HG03457 (cell line): ENCODE results near the gene SLC43A2.
"Not testable (repeated sequence)": the region's sequence is repeated elsewhere in the genome, so short reads cannot be mapped to it uniquely, and the experiment has no call there.

Experiments
- ATAC-seq: cut with Tn5 transposase; IDR thresholded peaks from one replicate; pipeline ENCODE4 v1.9.1; 2021; ENCODE audit warnings: moderate number of reproducible peaks; ENCODE audit not compliant: unreplicated experiment

Gene SLC43A2

DNA sequence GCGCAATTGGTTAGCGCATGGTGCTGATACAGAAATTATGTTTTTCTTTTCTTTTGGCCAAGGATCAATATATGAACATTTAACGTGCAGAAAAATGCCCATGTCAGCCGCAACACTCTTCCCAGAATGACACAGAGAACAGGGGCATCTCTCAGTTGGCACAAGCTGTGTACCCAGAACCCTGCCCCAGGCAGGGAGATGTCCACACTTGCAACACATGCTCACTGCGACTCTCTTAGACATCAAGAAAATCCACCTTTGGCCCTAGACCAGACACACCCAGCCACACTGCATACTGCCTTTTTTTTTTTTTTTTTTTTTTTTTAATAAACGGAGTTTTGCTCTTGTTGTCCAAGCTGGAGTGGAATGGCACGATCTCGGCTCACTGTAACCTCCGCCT is 83.0 kb downstream of the SLC43A2 start:
- ATAC-seq = no peak

DNA sequence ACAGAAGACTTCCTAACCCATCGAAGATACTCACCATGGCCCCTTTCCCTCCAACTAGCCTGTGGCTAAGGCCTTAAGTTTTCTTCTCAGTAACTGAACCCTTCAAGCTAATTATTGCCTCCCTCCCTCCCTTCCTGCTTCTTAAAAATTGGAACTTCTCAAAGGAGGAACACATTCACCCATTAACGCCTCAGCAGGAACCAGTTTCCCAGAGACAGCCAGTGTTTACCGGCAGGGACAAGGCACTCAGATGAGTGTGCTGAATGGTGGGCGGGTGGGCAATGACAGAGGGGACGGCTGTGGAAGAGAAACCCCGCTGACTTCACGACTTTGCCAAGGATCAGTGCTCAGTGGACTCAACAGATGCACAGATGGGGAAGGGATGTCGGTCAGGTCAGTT is 86.3 kb downstream of the SLC43A2 start:
- ATAC-seq = no peak

DNA sequence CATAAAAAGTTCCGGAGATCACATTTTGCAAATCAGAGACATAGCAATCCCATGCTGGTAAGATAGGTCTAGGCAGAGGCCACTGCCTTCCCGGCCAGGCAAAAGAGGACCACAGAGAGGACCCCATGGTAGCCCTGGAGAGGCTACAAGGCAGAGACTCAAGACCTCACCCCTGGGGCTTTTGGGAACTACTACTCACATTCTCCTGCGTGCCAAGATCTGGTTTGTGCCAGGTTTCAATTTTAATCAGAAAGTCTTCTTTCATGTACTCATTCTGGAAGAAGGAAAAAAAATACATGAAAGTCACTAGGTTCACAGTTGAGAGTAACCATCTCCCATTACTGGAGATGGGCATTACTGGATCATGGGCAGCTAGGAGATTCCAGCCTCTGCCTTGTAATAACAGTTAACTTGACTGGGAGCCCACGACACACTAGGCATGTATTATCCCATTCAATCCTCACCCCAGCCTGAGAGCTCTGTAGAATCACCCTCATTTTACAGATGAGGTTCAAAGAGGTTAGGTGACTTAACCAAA is 87.2 kb downstream of the SLC43A2 start:
- ATAC-seq = no peak

DNA sequence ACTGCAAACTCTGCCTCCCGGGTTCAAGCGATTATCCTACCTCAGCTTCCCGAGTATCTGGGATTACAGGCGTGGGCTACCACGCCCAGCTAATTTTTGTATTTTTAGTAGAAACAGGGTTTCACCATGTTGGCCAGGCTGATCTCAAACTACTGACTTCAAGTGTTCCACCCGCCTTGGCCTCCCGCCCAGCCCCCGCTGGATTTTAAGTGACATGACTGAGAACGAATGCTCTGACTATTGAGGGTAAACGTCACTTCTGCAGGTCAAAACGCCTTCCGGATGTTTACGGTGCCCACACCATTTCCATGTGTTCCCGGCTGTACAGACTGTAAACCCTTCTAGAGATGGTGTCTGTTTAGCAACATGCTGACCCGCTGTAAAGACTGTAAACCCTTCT is 88.8 kb downstream of the SLC43A2 start:
- ATAC-seq = no peak

DNA sequence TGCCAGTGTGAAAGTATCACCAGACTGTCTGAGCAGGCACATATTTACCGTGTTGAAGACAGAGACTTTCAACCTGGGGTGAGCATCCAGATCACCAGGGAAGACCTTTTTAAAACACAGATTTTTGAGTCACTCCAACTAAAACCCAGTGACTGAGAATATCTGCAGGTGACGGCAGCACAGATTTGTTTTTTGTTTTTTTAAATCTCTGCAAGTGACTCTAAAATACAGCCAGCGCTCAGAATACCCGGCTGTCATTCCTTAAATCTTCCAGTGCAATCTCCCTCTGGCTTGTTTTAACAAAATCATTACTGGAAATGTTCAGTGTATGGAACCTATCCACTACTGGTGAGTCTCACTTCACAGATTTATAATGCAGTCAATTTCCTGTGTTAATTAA is 92.9 kb downstream of the SLC43A2 start:
- no peak for ATAC-seq

DNA sequence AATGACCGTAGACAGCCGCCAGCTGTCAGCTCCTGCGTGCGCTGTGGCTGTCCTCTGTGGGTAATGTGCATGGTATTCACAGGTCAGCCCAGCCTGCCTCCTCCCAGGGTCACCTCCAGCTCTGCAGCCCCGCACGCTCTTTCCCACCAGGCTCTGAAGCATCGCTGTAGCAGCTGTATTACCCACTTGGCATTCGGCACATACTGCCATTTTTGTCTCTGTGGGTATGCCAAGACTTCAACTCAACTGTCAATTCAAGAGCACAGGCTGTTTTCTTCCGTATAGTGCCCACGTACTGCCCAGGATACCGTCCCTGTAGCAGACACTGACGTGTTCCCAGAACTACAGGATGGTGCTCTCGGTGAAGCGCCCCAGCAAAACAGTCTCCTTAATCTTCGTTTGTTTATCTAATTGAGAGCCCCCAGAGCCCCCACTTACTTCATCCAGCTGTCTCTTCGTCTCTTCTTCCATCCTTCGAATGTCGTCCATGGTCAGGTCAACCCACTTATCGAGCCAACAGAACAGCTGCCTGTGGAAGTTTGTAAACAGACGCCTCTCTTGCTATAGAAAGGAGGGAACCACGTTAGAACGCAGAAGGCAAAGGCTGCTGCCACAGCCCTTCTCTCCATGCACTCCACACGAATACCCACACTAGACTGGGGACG is 94.8 kb downstream of the SLC43A2 start:
- ATAC-seq = no peak

DNA sequence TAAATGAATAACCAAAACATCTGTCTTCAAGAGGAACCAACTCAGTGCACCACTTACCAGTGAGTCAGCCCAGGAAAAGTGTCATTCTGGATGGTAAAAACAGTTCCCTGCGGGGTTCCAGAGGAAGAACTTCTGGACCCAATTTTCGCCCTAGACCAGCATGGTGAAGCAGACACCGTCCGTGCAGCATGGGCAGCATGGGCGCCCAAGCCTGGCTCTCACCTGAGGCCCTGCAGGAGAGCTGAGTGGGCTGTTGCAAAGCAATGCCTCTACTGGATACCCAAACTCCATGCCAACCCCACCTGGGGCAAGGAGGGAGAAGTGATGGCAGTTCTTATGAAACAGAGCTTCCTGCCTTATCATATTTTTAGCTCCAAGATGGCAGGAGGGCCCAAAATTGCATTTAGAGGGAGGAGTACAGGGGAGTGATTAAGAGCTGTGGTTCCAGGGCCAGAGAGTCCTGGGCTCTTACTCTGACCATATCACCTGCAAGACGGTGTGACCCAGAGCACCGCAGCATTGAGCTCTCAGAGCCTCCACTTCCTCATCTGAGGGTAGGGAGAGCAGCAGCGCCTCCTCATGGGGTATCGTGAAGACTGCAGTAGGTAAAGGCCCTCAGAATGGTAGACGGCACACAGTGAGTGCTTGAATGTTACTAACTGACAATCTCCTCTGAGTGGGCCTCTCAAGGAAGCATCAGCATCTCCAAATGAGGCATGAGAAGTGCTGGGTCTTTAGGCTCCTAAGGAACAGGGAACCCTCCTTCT is 95.6 kb downstream of the SLC43A2 start:
- no peak for ATAC-seq

DNA sequence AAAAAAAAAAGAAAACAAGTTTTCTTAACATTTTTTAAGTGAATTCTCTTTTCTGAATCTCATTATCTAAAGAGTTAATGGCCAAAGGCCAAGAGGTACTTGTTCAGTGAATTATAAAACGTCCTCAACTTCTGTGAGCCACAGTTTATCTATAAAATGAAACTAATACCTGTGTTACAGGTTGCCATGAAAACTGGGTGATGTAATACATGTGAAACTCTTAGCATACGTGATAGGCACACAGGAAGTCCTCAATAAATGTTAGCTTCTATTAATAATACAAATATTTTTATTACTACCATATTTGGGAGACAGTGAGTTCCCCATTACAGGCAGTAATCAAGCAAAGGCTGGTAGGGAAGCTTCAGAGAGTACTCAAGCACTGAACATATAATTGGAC is 98.8 kb downstream of the SLC43A2 start:
- ATAC-seq = no peak

DNA sequence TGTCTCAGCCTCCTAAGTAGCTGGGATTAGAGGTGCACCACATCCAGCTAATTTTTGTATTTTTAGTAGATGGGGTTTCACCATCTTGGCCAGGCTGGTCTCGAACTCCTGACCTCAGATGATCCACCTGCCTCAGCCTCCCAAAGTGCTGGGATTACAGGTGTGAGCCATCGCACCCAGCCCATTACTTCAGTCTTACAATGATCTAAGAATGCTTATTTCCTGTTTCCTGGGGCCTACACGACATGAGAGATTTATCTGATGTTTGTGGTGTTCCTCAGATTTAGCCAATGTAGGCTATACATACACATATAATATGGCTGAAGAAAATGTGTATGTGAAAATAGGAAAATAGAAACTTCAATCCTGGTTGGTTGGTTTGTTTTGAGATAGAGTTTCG is 101.8 kb downstream of the SLC43A2 start:
- not testable (repeated sequence) for ATAC-seq

DNA sequence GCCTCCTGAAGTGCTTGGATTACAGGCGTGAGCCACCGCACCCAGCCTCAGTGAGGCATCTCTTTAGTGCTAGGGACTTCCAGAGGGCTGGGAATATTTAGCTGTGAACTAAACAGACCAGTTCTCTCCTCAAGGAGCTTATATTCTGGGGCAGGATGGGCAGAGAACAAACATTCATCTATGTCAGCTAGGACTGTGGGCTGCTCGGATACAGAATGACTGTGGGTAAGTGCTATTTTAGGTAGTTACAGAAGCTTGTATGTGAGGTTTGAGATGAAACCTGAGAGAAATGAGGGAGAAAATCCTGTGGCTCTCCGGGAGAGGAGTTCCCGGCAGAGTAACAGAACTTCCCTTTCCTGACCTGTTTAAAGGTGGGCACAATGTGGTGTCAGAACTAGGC is 106.0 kb downstream of the SLC43A2 start:
- no peak for ATAC-seq

DNA sequence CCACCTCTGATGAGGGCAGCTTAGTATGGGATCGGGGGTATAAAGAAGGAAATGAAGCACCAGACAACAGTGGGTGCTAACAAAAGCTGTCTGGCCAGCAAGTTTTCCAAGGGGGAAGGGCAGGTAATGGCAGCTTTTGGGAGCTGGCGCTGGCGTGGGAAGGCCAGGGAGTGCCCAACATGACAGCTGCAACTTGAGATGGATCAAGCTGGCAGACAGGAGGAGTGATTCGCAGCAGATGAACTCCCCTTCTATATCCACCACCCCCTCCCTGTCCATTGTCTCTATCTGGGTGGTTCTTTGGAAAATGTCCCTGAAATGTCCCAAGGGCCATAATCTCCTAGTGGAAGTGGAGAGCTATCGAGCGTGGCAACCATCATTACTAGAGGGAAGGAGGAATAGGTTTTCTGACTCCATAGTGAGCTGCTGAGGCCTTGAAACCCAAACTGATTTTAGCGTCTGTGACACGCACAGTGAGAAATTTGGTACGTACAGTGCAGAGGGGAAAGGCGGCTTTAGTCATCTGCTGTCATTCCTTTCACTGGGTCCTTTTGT is 107.5 kb downstream of the SLC43A2 start:
- ATAC-seq = no peak

DNA sequence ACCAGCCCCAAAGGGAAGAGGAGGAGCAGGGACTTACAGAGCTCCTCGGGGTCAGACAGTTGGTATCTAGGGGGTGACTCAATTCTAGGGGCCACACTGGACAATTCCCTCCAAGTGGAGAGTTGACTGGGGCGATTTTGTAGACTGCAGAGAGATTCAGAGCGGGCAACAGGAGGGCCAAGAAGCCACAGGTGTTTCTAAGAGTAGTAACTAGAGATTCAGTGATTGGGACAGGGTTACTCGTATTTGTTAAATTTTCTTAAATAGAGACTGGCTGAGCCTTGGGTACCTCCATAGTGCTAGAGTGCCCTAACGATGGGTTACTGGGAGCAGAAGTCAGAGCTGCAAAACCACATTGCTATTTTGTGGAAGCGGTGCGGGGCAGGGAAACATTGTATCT is 109.0 kb downstream of the SLC43A2 start:
- ATAC-seq = no peak
